Stimulated activated CD4-positive, alpha-beta T cell treated with anti-CD3 and anti-CD28 coated beads, Interleukin-1b, Interleukin-23, amount 100 ng/mL, for 4 hours (primary cell): ENCODE data around the gene SLC9A7.

Source experiments
- DNase-seq, 2 donors: peaks; one replicate each; pipeline ENCODE4 v3.0.0-alpha.2; 2020; ENCODE audit warnings: low read depth in 2 of 2

Gene SLC9A7

GRCh38 chrX:46610070-46610658 lies 148.8 kb downstream of the SLC9A7 start:
- DNase-seq: no peak

- no peak for DNase-seq
Observed at GRCh38 chrX:46607916-46608315, 151.0 kb downstream of the SLC9A7 start.

- DNase-seq: no peak
Observed at GRCh38 chrX:46602468-46603102, 156.3 kb downstream of the SLC9A7 start.

GRCh38 chrX:46601283-46601682 lies 157.6 kb downstream of the SLC9A7 start:
- no peak for DNase-seq

GRCh38 chrX:46599051-46599560 lies 159.8 kb downstream of the SLC9A7 start:
- no peak for DNase-seq

- no peak for DNase-seq
Observed at GRCh38 chrX:46597771-46598170, 161.1 kb downstream of the SLC9A7 start.

- DNase-seq: no peak
Observed at GRCh38 chrX:46597208-46597607, 161.7 kb downstream of the SLC9A7 start.

- no peak for DNase-seq
Observed at GRCh38 chrX:46595084-46595483, 163.8 kb downstream of the SLC9A7 start.

- DNase-seq: no peak
Observed at GRCh38 chrX:46589977-46590723, 168.8 kb downstream of the SLC9A7 start.

GRCh38 chrX:46588263-46588662 lies 170.7 kb downstream of the SLC9A7 start:
- DNase-seq: peak in 1 of 2 donors; percentile 32

- no peak for DNase-seq
Observed at GRCh38 chrX:46587753-46588171, 171.2 kb downstream of the SLC9A7 start.

- no peak for DNase-seq
Observed at GRCh38 chrX:46587158-46587557, 171.8 kb downstream of the SLC9A7 start.

GRCh38 chrX:46584736-46585135 lies 174.2 kb downstream of the SLC9A7 start:
- no peak for DNase-seq

GRCh38 chrX:46582966-46583365 lies 176.0 kb downstream of the SLC9A7 start:
- DNase-seq: no peak

GRCh38 chrX:46582325-46582724 lies 176.6 kb downstream of the SLC9A7 start:
- no peak for DNase-seq

- DNase-seq: no peak
Observed at GRCh38 chrX:46580613-46581012, 178.3 kb downstream of the SLC9A7 start.

GRCh38 chrX:46579250-46579649 lies 179.7 kb downstream of the SLC9A7 start:
- DNase-seq: no peak

GRCh38 chrX:46577221-46578005 lies 181.5 kb downstream of the SLC9A7 start:
- DNase-seq: no peak

- no peak for DNase-seq
Observed at GRCh38 chrX:46576458-46576857, 182.5 kb downstream of the SLC9A7 start.

- no peak for DNase-seq
Observed at GRCh38 chrX:46575991-46576392, 182.9 kb downstream of the SLC9A7 start.

- DNase-seq: no peak
Observed at GRCh38 chrX:46575586-46575985, 183.3 kb downstream of the SLC9A7 start.

GRCh38 chrX:46574774-46575381 lies 184.0 kb downstream of the SLC9A7 start:
- peak; percentile 28 to 29 for DNase-seq
